Lower leg skin (tissue), 4 donors: Measurements from ENCODE around the gene TIMP2. TPM values are rescaled to one million over a fixed set of nuclear protein-coding genes. Genes with fewer than 3 reads are reported as not detected.
"Not testable (repeated sequence)": the region's sequence is repeated elsewhere in the genome, so short reads cannot be mapped to it uniquely, and the experiment has no call there.

ENCODE experiments used
- DNase-seq, 2 donors: peaks; one replicate each; pipeline ENCODE4 v3.0.0-alpha.2; 2019; ENCODE audit warnings: low spot score in 2 of 2
- H3K4me3 ChIP-seq: fragments of 200-600 bp; sonication (generic); 2 replicates; pipeline ENCODE4 v1.5.1; 2017; ENCODE audit warnings: mild to moderate bottlenecking, low read depth; ENCODE audit not compliant: poor library complexity, severe bottlenecking
- CTCF ChIP-seq, 3 donors: fragments of 450-650 bp; IDR thresholded peaks; one replicate each; pipeline ENCODE4 v1.5.1; 2016; ENCODE audit warnings: antibody characterized with exemption in 3 of 3, mild to moderate bottlenecking in 3 of 3, moderate library complexity in 2 of 3
- POLR2A ChIP-seq, 2 donors: fragments of 450-650 bp; IDR thresholded peaks; one replicate each; pipeline ENCODE4 v1.6.1; 2016 to 2017; ENCODE audit warnings: antibody characterized with exemption in 2 of 2, mild to moderate bottlenecking in 1 of 2, moderate library complexity in 1 of 2
- WGBS, 2 donors: methylation state at CpG; one replicate each; pipeline ENCODE4 v1.1.5; 2018; 5-methylcytosine and 5-hydroxymethylcytosine counted together
- intact Hi-C: fragments of 100-400 bp; cut with DNase I; formaldehyde crosslinking; loops from one replicate; pipeline ENCODE4 v1.15.0; 2023; ENCODE audit warnings: low total_unique reads
- total RNA-seq, 4 donors: library from RNA; depleted of rRNA; stranded (reverse); fragments of >200 nt; gene quantifications; one replicate each; pipeline ENCODE4 v1.1.0, GENCODE V29; 2016

The TIMP2 gene
- total RNA-seq, 4 donors from 2014 or later, result 69.7 to 203 (median 94.8) TPM

- DNase-seq, result no peak
- 78 to 83% methylated on average over 8 of the region's 8 CpGs for WGBS, 2 donors
- no peak overlapping the region for H3K4me3 ChIP-seq
- TF ChIP-seq CTCF (IDR thresholded peaks at IDR 0.05) (no peak), POLR2A (IDR thresholded peaks at IDR 0.05) (no peak)
- intact Hi-C loops, result no loop called here
These were observed 13.1 kb downstream of the TIMP2 start for GRCh38 chr17:78912082-78912481.

- WGBS, 2 donors, result 83 to 85% methylated on average over 7 of the region's 7 CpGs
- H3K4me3 ChIP-seq, DNase-seq, intact Hi-C loops: not testable (repeated sequence)
These were observed 13.6 kb downstream of the TIMP2 start for GRCh38 chr17:78911543-78911942.

- no peak for TF ChIP-seq POLR2A (IDR thresholded peaks at IDR 0.05)
- TF ChIP-seq CTCF (IDR thresholded peaks at IDR 0.05), result no peak
- WGBS, 2 donors, result 81 to 83% methylated on average over 11 of the region's 11 CpGs
- H3K4me3 ChIP-seq, result no peak overlapping the region
- no peak for DNase-seq
- intact Hi-C loops, result no loop called here
These were observed 14.5 kb downstream of the TIMP2 start for GRCh38 chr17:78910497-78911284.

- WGBS, 2 donors, result 62 to 66% methylated on average over 4 of the region's 4 CpGs
- H3K4me3 ChIP-seq, result no peak overlapping the region
- TF ChIP-seq POLR2A (IDR thresholded peaks at IDR 0.05), result no peak
- no peak for TF ChIP-seq CTCF (IDR thresholded peaks at IDR 0.05)
- DNase-seq, result no peak
- intact Hi-C loops, result no loop called here
These were observed 16.8 kb downstream of the TIMP2 start for GRCh38 chr17:78908426-78908825.

- intact Hi-C loops, result no loop called here
- no peak overlapping the region for H3K4me3 ChIP-seq
- DNase-seq, result no peak
- TF ChIP-seq POLR2A (IDR thresholded peaks at IDR 0.05) (no peak), CTCF (IDR thresholded peaks at IDR 0.05) (no peak)
- WGBS, 2 donors, result 90 to 93% methylated on average over 7 of the region's 7 CpGs
These were observed 19.6 kb downstream of the TIMP2 start for GRCh38 chr17:78905541-78905940.

- intact Hi-C loops, result no loop called here
- H3K4me3 ChIP-seq, result no peak overlapping the region
- TF ChIP-seq CTCF (IDR thresholded peaks at IDR 0.05) (no peak), POLR2A (IDR thresholded peaks at IDR 0.05) (no peak)
- 76 to 86% methylated on average over 6 of the region's 6 CpGs for WGBS, 2 donors
- no peak for DNase-seq
These were observed 20.1 kb downstream of the TIMP2 start for GRCh38 chr17:78905116-78905515.
